Ammon's horn (tissue), 1 donor: ENCODE results near the gene ACSL5.

ENCODE experiments used
- DNase-seq: peaks from one replicate; pipeline ENCODE4 v3.0.0-alpha.2; 2016; ENCODE audit warnings: low spot score

The ACSL5 gene

GRCh38 chr10:112407696-112408095, 33.8 kb downstream of the ACSL5 start:
- DNase-seq = no peak

GRCh38 chr10:112409299-112409698, 35.4 kb downstream of the ACSL5 start:
- DNase-seq = no peak

DNA sequence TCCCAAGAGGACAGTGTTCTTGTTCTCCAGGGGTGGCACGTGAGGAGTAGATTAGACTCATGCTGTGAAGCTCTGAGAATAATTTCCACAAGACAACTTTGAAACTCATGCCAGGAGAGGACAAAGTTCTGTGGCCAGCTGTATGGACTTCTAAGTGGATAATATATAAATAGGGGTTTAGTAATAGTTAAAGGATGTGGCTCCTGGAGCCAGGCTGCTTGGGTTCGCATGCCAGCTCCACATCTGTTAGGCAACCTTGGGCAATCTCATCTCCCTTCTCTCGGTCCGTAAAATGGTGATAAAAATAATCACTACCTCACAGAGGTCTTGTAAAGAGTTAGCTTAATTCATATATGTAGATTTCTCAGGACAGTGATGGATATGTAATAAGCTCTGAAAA, 35.8 kb downstream of the ACSL5 start:
- DNase-seq = no peak

- DNase-seq = no peak
These were observed 38.8 kb downstream of the ACSL5 start for GRCh38 chr10:112412696-112413095.

GRCh38 chr10:112421731-112422130, 47.8 kb downstream of the ACSL5 start:
- no peak for DNase-seq

DNA sequence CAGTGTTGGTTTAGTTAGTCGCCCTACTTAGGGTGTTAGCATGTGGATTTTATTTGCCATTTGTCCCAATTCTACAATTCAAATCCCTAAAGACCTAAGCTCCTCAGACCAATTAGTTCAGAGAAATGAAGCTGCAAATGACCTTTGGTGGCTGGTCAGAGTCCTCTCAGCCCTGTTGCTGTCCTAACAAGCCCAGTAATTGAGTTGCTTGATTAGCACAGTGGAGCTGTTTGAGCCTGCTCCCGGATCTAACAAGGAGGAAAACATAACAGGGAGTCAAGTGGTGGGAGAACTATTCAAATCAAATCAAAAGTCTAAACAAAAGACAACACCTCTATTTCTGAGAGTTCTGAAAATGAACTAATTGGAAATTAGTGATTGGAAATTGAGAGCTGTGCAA, 50.7 kb downstream of the ACSL5 start:
- no peak for DNase-seq

GRCh38 chr10:112426111-112426510, 52.2 kb downstream of the ACSL5 start:
- DNase-seq = no peak

DNA sequence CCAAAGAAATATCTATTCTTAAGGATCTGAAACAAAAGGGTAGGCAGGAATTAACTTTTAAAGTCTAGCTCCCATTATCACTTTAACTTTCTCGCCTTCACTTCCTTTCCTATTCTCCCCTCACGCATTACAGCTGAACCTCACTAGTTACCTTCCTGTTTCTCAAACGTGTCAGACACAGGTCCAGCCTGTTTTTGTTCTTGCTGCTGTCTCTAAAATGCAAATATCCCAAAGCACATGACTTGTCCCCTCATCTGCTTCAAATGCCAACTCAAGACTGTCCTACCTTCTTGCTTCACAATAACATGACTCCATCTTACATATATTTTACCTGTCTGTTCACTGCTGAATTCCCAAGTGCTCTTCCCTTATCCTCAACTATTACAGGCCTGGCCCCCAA, 55.2 kb downstream of the ACSL5 start:
- no peak for DNase-seq

GRCh38 chr10:112429654-112430230, 55.8 kb downstream of the ACSL5 start:
- DNase-seq = no peak

DNA sequence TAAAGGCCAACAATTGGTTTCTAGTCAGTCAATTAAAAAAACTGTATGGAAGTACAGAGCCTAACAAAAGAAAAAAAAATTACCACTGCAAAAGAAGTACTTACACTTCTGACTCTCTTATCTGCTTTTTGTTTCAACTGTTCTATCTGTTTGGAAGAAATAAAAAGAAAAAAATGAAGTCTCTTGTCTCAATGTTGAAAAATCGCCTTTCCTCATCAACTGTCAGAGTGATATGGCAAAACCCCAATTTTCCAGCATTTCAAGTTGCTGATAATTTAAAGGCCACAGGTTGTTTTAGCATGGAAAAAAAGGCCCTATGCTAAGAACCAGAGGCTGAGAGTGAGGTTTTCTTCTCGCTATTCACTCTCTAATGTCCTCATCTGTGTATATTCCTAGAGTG, 59.2 kb downstream of the ACSL5 start:
- DNase-seq = no peak

DNA sequence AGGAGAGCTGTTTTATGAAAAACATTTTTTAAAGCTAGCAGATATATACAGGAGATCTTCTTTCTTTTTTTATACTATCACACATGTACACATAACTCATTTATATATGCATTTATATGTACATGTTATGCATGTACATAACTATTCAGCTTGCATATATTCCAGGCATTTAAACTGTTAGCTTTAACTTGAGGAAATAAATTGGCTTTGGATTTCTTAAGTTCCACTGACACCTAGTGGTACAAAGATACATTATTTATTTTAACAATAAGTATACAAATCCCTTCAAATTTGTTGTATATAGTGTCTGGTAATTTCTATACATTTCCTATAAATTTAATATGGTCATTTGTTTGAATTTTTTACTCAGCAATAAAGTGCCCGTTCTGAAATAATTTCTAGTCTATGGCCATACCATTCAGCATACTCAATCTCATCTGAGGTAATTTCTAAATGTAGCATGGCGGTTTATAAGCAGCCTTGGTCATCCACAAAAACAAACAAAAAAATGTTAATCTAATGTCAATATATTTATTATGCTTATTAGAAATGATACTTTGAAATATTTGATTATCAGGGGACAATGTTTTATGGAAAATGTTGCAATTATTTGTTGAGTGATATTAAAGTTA, 61.2 kb downstream of the ACSL5 start:
- no peak for DNase-seq

- no peak for DNase-seq
These were observed 64.4 kb downstream of the ACSL5 start for GRCh38 chr10:112438356-112438755.

DNA sequence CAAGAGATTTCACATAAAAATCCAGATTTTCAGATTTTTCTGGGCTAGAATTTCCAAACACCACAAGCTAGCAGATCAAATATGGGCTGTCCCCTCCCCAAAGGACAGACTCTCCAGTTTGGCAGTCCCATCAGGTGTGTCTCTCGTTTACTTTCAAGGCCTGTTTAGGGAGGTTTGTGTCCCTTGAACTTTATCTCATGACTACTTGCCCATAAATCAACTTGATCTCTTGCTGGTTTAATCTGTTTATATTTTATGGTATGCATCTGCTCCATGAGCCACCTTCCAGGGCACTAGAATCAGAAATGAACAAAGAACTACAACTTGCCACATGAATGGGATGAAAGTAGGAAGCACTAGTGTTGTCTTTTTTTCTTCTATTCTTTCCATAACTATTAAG, 67.6 kb downstream of the ACSL5 start:
- DNase-seq = no peak

GRCh38 chr10:112442063-112442462, 68.1 kb downstream of the ACSL5 start:
- no peak for DNase-seq

DNA sequence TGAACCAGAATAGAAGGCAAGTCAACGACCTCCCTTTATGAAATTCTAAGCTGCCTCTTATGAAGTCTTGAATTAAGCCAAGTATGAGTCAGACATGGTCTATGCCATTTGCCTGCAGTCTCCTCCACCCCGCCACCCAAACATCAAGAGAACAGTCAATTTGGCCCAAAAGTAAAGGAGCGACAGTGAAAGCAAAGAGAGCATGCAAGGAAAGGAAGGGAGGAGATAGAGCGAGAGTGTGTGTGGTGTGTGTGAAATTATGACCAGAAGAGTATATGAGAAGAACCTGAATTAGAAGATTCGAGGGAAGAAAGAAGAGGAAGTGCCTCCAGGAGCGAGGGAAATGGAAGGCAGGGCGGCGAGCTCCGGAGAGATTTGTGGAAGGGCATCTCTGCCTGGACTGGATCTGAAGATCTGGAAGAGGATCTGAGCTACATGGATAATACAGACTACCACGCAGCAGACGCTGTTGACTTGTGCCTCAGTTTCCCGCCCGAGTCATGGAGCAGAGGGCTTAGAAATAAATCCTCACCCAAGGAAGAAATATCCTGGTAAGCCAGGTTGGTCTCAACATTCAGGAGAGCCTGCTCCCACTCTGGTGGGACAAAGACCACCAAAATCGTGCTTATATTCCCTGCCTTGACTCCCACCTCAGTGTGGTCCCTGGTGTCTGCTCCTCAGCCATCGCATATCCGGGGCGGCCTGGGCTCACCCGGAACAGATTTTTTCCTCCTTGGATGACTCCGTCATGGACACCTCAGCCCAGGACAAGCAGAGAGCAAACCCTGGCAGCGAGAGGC, 72.3 kb downstream of the ACSL5 start:
- peak; percentile 23 for DNase-seq

- peak; percentile 84 for DNase-seq
These were observed 73.1 kb downstream of the ACSL5 start, which contains the start of the genes VTI1A and ZDHHC6 for GRCh38 chr10:112446855-112447619. Gene VTI1A, plus strand, starts transcription at chr10:112447215. Its CDS starts 159 bp downstream, at chr10:112447374. Gene ZDHHC6, minus strand, starts transcription at chr10:112446914. Its CDS starts 1,478 bp downstream, at chr10:112445436.

GRCh38 chr10:112447620-112447928, 73.7 kb downstream of the ACSL5 start:
- DNase-seq = no peak

- no peak for DNase-seq
These were observed 75.0 kb downstream of the ACSL5 start for GRCh38 chr10:112448888-112449287.

- DNase-seq = no peak
These were observed 81.2 kb downstream of the ACSL5 start for GRCh38 chr10:112454910-112455779.

DNA sequence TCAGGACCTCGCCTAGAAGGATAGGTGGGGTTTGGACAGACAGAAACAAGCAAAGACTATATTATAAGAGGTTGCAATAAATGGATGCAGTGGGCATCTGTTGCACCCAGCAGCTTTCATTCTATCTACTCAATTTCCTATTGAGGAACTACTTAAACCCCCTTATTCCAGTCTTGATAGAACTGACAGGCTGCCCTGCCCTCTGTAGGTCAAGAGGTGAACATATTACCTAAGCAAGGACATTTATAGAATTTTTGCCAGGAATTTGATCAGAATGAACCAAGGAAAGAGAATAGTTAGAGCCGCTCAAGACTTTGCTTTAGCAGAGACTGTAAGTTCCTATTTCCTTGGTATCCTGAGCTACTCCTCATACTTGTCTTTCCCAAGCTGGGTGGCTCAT, 82.6 kb downstream of the ACSL5 start:
- DNase-seq = no peak

DNA sequence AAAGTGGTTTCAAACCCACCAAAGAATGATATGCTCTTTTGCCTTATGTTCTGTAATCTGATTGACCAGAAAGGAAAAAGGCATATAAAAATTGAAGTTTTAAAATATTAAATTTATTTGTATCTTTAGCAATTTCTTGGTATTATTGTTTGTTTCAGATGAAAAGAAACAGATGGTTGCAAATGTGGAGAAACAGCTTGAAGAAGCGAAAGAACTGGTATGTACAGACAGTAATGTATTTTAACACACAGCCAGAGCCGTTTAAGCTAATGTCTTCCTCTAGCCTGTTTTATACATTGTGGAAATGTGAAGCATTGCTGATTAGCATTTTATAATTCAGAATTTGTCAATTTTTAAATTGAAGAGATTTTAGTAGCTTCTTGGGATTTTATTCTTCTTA, 86.5 kb downstream of the ACSL5 start:
- no peak for DNase-seq
